HG03571 (cell line): Measurements from ENCODE around the gene TMPRSS11F.

Source experiments
- ATAC-seq: cut with Tn5 transposase; IDR thresholded peaks from one replicate; pipeline ENCODE4 v1.9.1; 2021; ENCODE audit not compliant: unreplicated experiment

The TMPRSS11F gene

DNA sequence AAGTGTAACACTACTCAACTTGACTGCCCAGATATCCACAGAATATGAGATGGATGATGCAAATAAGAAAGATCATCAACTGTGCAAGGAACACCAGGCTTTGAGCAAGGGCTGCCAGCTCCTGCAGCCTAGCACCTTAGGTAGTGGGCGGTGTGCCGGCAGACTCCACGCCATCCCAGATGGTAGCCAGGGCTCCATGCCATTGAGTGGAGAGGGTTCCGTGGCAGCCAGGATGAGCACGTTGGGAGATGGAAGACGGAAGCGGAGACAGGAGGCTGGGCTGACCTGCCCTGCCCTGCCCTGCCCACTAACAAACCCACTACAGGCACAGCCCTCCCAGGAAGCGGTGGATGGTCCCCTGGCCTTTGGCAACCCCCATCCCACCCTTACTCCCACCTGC, 51.9 kb downstream of the TMPRSS11F start:
- no peak for ATAC-seq

GRCh38 chr4:68077301-68077700, 52.4 kb downstream of the TMPRSS11F start:
- no peak for ATAC-seq

GRCh38 chr4:68076194-68076593, 53.5 kb downstream of the TMPRSS11F start:
- ATAC-seq = no peak

DNA sequence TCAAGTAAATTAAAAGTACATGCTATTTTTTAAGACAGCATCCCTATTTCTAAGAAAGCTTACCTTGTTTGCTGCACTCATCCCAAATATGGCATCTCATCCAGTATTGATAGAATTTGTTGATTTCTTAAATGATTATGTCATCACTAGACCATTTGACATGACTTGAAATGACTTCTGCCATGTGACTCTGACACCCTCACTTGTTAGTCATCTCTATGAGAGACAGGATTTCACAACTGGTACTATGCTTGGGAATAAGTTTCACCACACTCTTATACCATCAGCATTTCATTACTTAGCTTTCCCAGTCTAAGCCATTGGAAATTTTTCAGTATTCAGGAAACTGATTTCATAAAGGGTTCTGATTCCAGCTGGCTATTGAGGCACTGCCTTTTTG, 55.3 kb downstream of the TMPRSS11F start:
- ATAC-seq = no peak

GRCh38 chr4:68070302-68070701, 59.4 kb downstream of the TMPRSS11F start:
- ATAC-seq = no peak

DNA sequence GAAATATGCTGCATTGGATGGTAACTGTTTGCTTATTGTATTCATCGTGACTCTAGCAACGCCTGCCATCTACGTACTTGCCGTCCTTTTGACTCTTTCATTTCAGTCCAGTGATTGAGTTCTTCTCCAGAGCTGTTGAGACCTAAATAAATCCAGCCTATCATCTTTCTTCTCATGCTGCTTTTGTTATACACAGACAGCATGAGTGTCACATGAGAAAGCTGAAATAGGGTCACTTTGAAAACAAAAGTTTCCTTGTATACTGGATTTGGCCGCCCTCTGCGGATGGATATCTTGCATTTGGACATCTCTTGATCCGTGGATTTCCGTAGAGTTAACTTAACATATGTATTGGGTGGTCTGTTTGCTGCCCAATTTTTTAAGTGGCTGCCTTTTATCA, 67.2 kb downstream of the TMPRSS11F start:
- ATAC-seq = no peak

- no peak for ATAC-seq
Observed at GRCh38 chr4:68038272-68038671, 91.4 kb downstream of the TMPRSS11F start.

DNA sequence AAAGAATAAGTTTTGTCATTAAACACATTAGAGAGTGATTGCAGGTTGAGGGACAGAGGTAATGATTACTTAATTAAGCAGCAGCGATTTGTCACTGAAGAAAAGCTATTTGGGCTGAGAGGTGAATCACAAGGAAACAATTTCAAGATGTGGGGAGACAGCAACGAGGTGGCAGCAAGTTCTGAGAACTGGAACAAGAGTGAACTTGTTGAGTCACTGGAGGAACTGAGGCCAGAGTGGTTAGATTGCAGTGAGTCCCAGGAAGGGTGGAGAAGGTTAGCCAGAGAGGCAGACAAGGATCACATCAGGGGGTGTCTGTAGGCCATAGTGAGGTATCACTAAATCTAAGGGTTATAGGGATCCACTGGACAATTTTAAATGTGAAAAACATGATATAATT, 108.5 kb downstream of the TMPRSS11F start:
- ATAC-seq = no peak

- no peak for ATAC-seq
Observed at GRCh38 chr4:68011684-68012083, 118.0 kb downstream of the TMPRSS11F start.
